Thoracic aorta (tissue), 2 donors: ENCODE data around the gene MYZAP. TPM values are rescaled to one million over a fixed set of nuclear protein-coding genes. Genes with fewer than 3 reads are reported as not detected.

Source experiments
- ATAC-seq: fragments of 150-250 bp; one replicate; pipeline ENCODE4 v1.8.0; 2017; ENCODE audit warnings: low read depth; ENCODE audit not compliant: insufficient number of reproducible peaks, low FRiP score
- DNase-seq: peaks from one replicate; pipeline ENCODE4 v3.0.0-alpha.2; 2020; ENCODE audit warnings: low spot score
- H3K27ac ChIP-seq, 2 donors: fragments of 200-600 bp; sonication (generic); 1 replicate in 1 of 2; 2 replicates in 1 of 2; pipeline ENCODE4 v1.5.1; 2016; ENCODE audit warnings: mild to moderate bottlenecking in 2 of 2, moderate library complexity in 2 of 2
- H3K27me3 ChIP-seq: fragments of 200-600 bp; sonication (generic); replicated peaks from 2 replicates; pipeline ENCODE4 v1.6.0; 2016; ENCODE audit warnings: mild to moderate bottlenecking; ENCODE audit not compliant: insufficient read depth
- H3K36me3 ChIP-seq: fragments of 200-600 bp; sonication (generic); one replicate; pipeline ENCODE4 v1.5.1; 2016
- H3K4me1 ChIP-seq, 2 donors: fragments of 200-600 bp; sonication (generic); 1 replicate in 1 of 2; 2 replicates in 1 of 2; pipeline versions ENCODE4 v1.5.1 to v1.6.0; 2016; ENCODE audit warnings: low read depth in 2 of 2, mild to moderate bottlenecking in 1 of 2; ENCODE audit not compliant: control insufficient read depth in 1 of 2
- H3K4me3 ChIP-seq: fragments of 200-600 bp; sonication (generic); 2 replicates; pipeline ENCODE4 v1.5.1; 2016; ENCODE audit warnings: mild to moderate bottlenecking
- H3K9me3 ChIP-seq: fragments of 200-600 bp; sonication (generic); 2 replicates; pipeline ENCODE4 v1.5.1; 2016
- total RNA-seq, 2 donors: library from RNA; depleted of rRNA; stranded (reverse); fragments of >200 nt; gene quantifications; one replicate each; pipeline versions ENCODE4 v1.1.0 to v1.2.3, GENCODE V29; 2016
- TF ChIP-seq, protein P1 (sequence below): fragments of 200-600 bp; sonication (generic); IDR thresholded peaks from one replicate; pipeline ENCODE4 v1.5.1; 2019; ENCODE audit warnings: antibody characterized with exemption

The MYZAP gene
- total RNA-seq, 2 donors from 2014 or later = 3.8 to 6.8 TPM

GRCh38 chr15:57589281-57589680 lies 2.4 kb upstream of the MYZAP start:
- no peak for ATAC-seq
- H3K27ac ChIP-seq = peak overlapping the region in 1 of 2 donors; percentile 47

GRCh38 chr15:57589754-57590153 lies 1.9 kb upstream of the MYZAP start:
- Histone ChIP-seq H3K27me3 (no peaks in the 10 kb centered on the region), H3K9me3 (no peaks in the 10 kb centered on the region), H3K27ac (peak overlapping the region in 1 of 2 donors; percentile 47), H3K36me3 (no peaks in the 10 kb centered on the region), H3K4me3 (no peak overlapping the region), H3K4me1 (peaks cover 8 to 34% of the 10 kb centered on the region in 2 donors)
- TF ChIP-seq, protein P1, sequence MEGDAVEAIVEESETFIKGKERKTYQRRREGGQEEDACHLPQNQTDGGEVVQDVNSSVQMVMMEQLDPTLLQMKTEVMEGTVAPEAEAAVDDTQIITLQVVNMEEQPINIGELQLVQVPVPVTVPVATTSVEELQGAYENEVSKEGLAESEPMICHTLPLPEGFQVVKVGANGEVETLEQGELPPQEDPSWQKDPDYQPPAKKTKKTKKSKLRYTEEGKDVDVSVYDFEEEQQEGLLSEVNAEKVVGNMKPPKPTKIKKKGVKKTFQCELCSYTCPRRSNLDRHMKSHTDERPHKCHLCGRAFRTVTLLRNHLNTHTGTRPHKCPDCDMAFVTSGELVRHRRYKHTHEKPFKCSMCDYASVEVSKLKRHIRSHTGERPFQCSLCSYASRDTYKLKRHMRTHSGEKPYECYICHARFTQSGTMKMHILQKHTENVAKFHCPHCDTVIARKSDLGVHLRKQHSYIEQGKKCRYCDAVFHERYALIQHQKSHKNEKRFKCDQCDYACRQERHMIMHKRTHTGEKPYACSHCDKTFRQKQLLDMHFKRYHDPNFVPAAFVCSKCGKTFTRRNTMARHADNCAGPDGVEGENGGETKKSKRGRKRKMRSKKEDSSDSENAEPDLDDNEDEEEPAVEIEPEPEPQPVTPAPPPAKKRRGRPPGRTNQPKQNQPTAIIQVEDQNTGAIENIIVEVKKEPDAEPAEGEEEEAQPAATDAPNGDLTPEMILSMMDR = no peak
- DNase-seq = no peak
- ATAC-seq = no peak

More at GRCh38 chr15:57589281-57589680, 2.4 kb upstream of the MYZAP start:
- Histone ChIP-seq H3K4me3 (no peak overlapping the region), H3K27me3 (no peaks in the 10 kb centered on the region), H3K4me1 (peaks cover 8 to 34% of the 10 kb centered on the region in 2 donors), H3K9me3 (no peaks in the 10 kb centered on the region), H3K36me3 (no peaks in the 10 kb centered on the region)
- DNase-seq = no peak
- TF ChIP-seq, protein P1 = no peak

DNA sequence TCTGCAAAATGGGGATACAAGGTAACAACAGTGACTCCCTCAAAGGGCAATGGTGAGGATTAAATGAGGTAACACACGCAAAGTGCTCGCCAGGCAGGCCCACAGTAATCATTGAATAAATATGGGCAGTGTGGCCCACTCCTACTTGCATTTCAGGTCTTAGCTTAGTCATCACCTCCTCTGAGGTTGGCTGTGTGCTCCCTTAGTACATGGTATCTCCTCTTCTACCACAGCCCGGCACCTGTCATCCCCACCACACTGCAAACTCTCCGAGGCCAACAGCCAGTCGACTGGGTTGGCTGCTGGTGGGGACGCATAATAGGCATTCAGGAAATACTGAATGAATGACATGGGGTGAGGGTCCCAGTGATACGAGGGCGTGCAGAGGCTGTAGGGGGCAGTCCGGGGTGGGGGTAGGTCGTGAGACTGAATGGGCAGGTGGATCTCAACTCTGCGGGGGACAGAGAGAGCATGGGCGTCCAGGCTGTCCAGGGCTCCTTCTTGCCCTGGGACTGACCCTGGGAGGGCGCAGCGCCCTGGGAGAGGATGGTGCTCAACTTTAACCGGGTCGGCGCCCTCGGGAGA lies 375 bp upstream of the MYZAP start:
- no peaks in the 10 kb centered on the region for H3K27me3 ChIP-seq
- peak overlapping the region; percentile 73 for H3K4me3 ChIP-seq
- no peaks in the 10 kb centered on the region for H3K36me3 ChIP-seq
- DNase-seq (no peak), ATAC-seq (no peak)
- TF ChIP-seq, protein P1 = no peak
- H3K4me1 ChIP-seq = peaks cover 8 to 34% of the 10 kb centered on the region in 2 donors
- H3K9me3 ChIP-seq = no peaks in the 10 kb centered on the region
- H3K27ac ChIP-seq = no peak overlapping the region

GRCh38 chr15:57592426-57592825 lies 722 bp downstream of the MYZAP start:
- Histone ChIP-seq H3K9me3 (no peaks in the 10 kb centered on the region), H3K27ac (no peak overlapping the region), H3K4me3 (peak overlapping the region; percentile 73), H3K4me1 (peaks cover 8 to 34% of the 10 kb centered on the region in 2 donors), H3K36me3 (no peaks in the 10 kb centered on the region), H3K27me3 (no peaks in the 10 kb centered on the region)
- DNase-seq (no peak), ATAC-seq (no peak)
- TF ChIP-seq, protein P1 = no peak

GRCh38 chr15:57592836-57593420 lies 1.2 kb downstream of the MYZAP start:
- no peak for ATAC-seq
- H3K36me3 ChIP-seq = no peaks in the 10 kb centered on the region
- H3K9me3 ChIP-seq = no peaks in the 10 kb centered on the region
- no peak overlapping the region for H3K4me3 ChIP-seq
- TF ChIP-seq, protein P1 = no peak
- H3K27ac ChIP-seq = no peak overlapping the region
- H3K27me3 ChIP-seq = no peaks in the 10 kb centered on the region
- peaks cover 8 to 34% of the 10 kb centered on the region in 2 donors for H3K4me1 ChIP-seq
- no peak for DNase-seq
